Left lung (tissue), 10 donors: ENCODE results near the gene ANKRA2. TPM values are rescaled to one million over a fixed set of nuclear protein-coding genes. Genes with fewer than 3 reads are reported as not detected.

Source experiments
- ATAC-seq: fragments of 200-7000 bp; cut with Tn5 transposase; one replicate; pipeline ENCODE4 v1.9.1; 2020; ENCODE audit warnings: moderate library complexity
- DNase-seq, 4 donors: peaks; one replicate each; pipeline ENCODE4 v3.0.0-alpha.2; 2013 to 2020
- H3K27ac ChIP-seq, 2 donors: fragments of 200-600 bp; sonication (generic) in 1 of 2; one replicate each; pipeline versions ENCODE4 v1.5.0 to v1.8.0; 2020 to 2021
- H3K27me3 ChIP-seq, 2 donors: fragments of 200-600 bp; sonication (generic) in 1 of 2; one replicate each; pipeline versions ENCODE4 v1.5.0 to v1.8.0; 2020 to 2021
- H3K36me3 ChIP-seq, 2 donors: fragments of 200-600 bp; sonication (generic) in 1 of 2; one replicate each; pipeline versions ENCODE4 v1.5.0 to v1.8.0; 2020 to 2021
- H3K4me1 ChIP-seq, 2 donors: fragments of 200-600 bp; one replicate each; pipeline ENCODE4 v1.8.0; 2021
- H3K4me3 ChIP-seq, 2 donors: fragments of 200-600 bp; sonication (generic) in 1 of 2; one replicate each; pipeline versions ENCODE4 v1.5.0 to v1.8.0; 2020 to 2021; ENCODE audit warnings: mild to moderate bottlenecking in 1 of 2
- H3K9me3 ChIP-seq, 2 donors: fragments of 200-600 bp; sonication (generic) in 1 of 2; one replicate each; pipeline versions ENCODE4 v1.5.0 to v1.8.0; 2020 to 2021
- intact Hi-C, 2 donors: fragments of 100-400 bp; cut with DNase I; formaldehyde crosslinking; loops; one replicate each; pipeline versions ENCODE4 v1.11.2 to v1.14.2; 2022
- polyA plus RNA-seq, 6 donors: library from polyadenylated mRNA; unstranded; fragments of 120-200 nt; gene quantifications; one replicate each; pipeline ENCODE4 v1.2.1, GENCODE V29; 2013; ENCODE audit not compliant: insufficient read length in 6 of 6
- total RNA-seq, 2 donors: library from RNA; stranded (reverse); fragmentation: NEBNext Ultra II Directional; extraction: Animal tissue kit (Norgen Biotek cat#: 25700); gene quantifications; one replicate each; pipeline ENCODE4 v1.2.1, GENCODE V29; 2021
- TF ChIP-seq, protein P1 (sequence below), 2 donors: fragments of 200-600 bp; sonication (generic) in 1 of 2; IDR thresholded peaks; one replicate each; pipeline versions ENCODE4 v1.5.0 to v1.8.0; 2021; ENCODE audit warnings: antibody characterized with exemption in 2 of 2
- donor health status: DM: no; HTN: yes; CAD: no.
- donor health status: DM: no; HTN: no; CAD: no.

The ANKRA2 gene
- total and polyA plus RNA-seq, 8 donors: 11.9 to 94.1 (median 65.3) TPM

DNA sequence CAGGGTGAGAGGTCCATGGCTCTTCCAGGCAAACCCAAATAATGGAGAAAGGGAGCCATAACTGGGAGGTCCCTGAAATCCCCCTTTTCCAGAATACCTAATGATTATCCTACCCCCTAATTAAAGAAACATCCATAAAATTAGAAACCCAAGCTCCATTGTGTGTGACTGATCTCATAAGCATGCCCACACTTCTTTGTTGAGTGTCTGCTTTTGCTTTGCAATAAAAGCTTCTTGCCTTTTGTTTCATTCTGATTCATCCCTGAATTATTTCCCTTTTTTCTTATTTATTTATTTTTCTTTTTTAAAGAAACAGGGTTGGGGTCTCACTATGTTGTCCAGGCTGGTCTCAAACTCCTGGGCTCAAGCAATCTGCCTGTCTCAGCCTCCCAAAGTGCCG is 34.1 kb downstream of the ANKRA2 start:
- intact Hi-C loops: no loop called here
- H3K27ac ChIP-seq: no peak overlapping the region
- ATAC-seq: no peak
- H3K4me3 ChIP-seq: no peak overlapping the region
- no peaks in the 10 kb centered on the region for H3K4me1 ChIP-seq
- H3K36me3 ChIP-seq: no peaks in the 10 kb centered on the region
- H3K9me3 ChIP-seq: no peaks in the 10 kb centered on the region
- peaks cover 0 to 3% of the 10 kb centered on the region in 2 donors for H3K27me3 ChIP-seq
- DNase-seq: no peak
- TF ChIP-seq, protein P1, sequence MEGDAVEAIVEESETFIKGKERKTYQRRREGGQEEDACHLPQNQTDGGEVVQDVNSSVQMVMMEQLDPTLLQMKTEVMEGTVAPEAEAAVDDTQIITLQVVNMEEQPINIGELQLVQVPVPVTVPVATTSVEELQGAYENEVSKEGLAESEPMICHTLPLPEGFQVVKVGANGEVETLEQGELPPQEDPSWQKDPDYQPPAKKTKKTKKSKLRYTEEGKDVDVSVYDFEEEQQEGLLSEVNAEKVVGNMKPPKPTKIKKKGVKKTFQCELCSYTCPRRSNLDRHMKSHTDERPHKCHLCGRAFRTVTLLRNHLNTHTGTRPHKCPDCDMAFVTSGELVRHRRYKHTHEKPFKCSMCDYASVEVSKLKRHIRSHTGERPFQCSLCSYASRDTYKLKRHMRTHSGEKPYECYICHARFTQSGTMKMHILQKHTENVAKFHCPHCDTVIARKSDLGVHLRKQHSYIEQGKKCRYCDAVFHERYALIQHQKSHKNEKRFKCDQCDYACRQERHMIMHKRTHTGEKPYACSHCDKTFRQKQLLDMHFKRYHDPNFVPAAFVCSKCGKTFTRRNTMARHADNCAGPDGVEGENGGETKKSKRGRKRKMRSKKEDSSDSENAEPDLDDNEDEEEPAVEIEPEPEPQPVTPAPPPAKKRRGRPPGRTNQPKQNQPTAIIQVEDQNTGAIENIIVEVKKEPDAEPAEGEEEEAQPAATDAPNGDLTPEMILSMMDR (IDR thresholded peaks at IDR 0.05): no peak

DNA sequence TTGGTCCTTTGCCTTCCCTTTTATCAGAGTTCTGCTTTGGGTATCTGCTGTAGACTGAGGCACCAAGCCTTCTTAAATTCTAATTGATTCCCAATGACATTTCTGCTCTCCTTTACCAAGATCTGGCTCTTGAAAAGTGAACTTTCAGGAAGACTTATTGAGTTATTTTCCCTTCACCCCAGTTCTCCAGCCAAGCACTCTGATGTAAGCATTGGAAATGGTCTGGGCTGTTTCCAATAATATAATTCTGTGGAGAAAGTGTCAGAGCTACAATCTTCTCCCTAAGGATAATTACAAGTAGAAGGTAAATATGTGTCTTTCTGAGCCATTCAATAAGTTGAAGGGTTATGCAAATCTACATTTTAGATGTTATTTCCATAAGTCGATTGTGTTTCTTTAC is 36.4 kb downstream of the ANKRA2 start:
- Histone ChIP-seq H3K4me3 (no peak overlapping the region), H3K27me3 (peaks cover 0 to 3% of the 10 kb centered on the region in 2 donors), H3K9me3 (no peaks in the 10 kb centered on the region), H3K4me1 (no peaks in the 10 kb centered on the region), H3K27ac (no peak overlapping the region), H3K36me3 (no peaks in the 10 kb centered on the region)
- ATAC-seq: no peak
- TF ChIP-seq, protein P1 (IDR thresholded peaks at IDR 0.05): no peak
- intact Hi-C loops: no loop called here
- no peak for DNase-seq

DNA sequence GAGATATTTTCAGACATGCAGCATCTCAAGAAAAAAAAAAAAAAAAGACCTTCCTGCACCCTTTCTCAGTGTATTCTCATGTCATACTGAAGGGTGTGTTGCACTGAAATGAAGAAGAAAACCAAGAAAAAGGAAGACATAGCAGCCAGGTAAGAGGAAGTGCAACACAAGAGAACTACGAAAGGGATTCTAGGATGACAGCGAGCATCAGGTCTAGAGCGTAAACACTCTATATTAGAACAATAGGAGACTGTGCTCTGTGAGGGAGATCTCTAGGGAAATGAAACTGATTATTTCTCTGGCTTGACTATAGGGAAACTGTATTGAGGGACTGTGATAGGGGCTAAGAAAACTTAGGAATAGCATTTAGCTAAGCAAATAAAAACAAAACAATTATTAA is 37.2 kb downstream of the ANKRA2 start:
- intact Hi-C loops: no loop called here
- Histone ChIP-seq H3K27ac (no peak overlapping the region), H3K9me3 (no peaks in the 10 kb centered on the region)

DNA sequence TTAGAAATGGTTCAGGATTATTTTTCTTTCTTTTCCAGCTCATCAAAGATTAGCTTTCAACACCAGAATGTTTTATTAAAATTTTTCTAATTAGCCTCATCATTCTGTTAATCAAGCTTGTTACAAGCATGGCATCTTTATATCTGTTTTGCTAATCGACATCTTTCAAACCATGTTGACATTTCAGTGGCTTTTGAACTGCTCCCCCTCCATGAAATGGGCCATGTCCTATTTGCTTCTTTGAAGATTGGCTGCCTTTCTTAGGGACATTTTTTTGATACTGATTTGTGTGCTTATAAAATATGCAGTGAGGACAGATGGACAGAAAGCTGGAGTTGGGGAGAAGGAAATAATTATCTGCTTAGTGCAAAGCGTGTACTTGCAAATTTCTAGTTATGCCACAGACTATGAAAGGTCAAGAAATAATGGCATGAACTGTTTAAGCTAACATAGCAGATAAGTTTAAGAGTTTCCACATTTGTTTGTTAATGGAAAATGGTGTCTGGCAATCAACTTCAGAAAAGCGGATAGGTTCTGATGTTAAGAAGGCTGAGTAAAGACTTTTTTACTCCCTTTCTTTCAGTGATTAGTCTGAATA is 39.7 kb downstream of the ANKRA2 start:
- H3K4me1 ChIP-seq: no peaks in the 10 kb centered on the region
- no peak overlapping the region for H3K4me3 ChIP-seq
- DNase-seq (peak in 2 of 4 donors; percentile 53 to 55), ATAC-seq (peak; percentile 35)
- H3K9me3 ChIP-seq: no peaks in the 10 kb centered on the region
- no peaks in the 10 kb centered on the region for H3K36me3 ChIP-seq
- intact Hi-C loops: no loop called here
- no peaks in the 10 kb centered on the region for H3K27me3 ChIP-seq
- TF ChIP-seq, protein P1 (IDR thresholded peaks at IDR 0.05): no peak
- no peak overlapping the region for H3K27ac ChIP-seq

More for the DNA sequence above, 37.2 kb downstream of the ANKRA2 start:
- DNase-seq (no peak), ATAC-seq (no peak)
- TF ChIP-seq, protein P1 (IDR thresholded peaks at IDR 0.05): no peak
- Histone ChIP-seq H3K4me3 (no peak overlapping the region), H3K27me3 (peaks cover 0 to 3% of the 10 kb centered on the region in 2 donors), H3K4me1 (no peaks in the 10 kb centered on the region), H3K36me3 (no peaks in the 10 kb centered on the region)

DNA sequence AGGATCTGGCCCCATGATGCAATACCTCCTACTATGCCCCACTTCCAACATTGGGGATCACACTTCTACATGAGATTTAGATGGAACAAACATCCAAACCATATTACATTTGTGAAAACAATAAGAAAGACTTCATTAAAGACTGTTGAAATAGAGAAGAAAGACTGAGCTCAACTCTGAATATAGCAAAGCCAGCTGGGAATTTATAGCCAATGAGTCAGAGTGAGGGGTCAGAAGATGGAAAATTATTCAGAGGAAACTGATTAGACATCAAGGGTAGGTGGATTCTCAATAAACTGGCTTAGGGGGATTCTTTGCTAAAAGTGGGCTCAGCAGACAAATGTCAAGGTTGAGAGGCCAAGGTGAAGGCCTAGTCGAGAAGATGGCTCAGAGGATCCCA is 41.6 kb downstream of the ANKRA2 start:
- Histone ChIP-seq H3K9me3 (no peaks in the 10 kb centered on the region), H3K4me3 (no peak overlapping the region), H3K27me3 (no peaks in the 10 kb centered on the region), H3K27ac (no peak overlapping the region), H3K36me3 (no peaks in the 10 kb centered on the region), H3K4me1 (no peaks in the 10 kb centered on the region)
- TF ChIP-seq, protein P1 (IDR thresholded peaks at IDR 0.05): no peak
- no peak for DNase-seq
- intact Hi-C loops: no loop called here
- ATAC-seq: no peak
